OCI-LY3 (cell line): Measurements from ENCODE around the gene PGM1.
"Not testable (repeated sequence)": the region's sequence is repeated elsewhere in the genome, so short reads cannot be mapped to it uniquely, and the experiment has no call there.

Experiments
- EZH2phosphoT487 ChIP-seq: fragments of 200-600 bp; shearing (Covaris generic); IDR thresholded peaks from 2 replicates; pipeline ENCODE4 v1.6.1; 2018; ENCODE audit warnings: antibody characterized with exemption, mixed run types, low read depth
- TF ChIP-seq, protein P1 (sequence below): fragments of 200-600, 300-600 bp; sonication (generic); IDR thresholded peaks from 2 replicates; pipeline ENCODE4 v1.5.1; 2014; ENCODE audit warnings: antibody characterized with exemption, low read length, low read depth

DNA sequence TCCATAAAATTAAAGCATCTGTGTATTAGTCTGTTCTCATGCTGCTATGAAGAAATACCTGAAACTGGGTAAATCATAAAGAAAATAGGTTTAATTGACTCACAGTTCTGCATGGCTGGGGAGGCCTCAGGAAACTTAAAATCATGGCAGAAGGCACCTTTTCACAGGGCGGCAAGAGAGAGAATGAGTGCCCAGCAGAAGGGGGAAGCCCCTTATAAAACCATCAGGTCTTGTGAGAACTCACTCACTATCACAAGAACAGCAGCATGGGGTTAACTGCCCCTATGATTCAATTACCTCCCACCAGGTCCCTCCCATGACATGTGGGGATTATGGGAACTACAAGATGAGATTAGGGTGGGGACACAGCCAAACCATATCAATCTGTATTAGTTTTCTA, 6.9 kb upstream of the PGM1 start:
- TF ChIP-seq, protein P1, sequence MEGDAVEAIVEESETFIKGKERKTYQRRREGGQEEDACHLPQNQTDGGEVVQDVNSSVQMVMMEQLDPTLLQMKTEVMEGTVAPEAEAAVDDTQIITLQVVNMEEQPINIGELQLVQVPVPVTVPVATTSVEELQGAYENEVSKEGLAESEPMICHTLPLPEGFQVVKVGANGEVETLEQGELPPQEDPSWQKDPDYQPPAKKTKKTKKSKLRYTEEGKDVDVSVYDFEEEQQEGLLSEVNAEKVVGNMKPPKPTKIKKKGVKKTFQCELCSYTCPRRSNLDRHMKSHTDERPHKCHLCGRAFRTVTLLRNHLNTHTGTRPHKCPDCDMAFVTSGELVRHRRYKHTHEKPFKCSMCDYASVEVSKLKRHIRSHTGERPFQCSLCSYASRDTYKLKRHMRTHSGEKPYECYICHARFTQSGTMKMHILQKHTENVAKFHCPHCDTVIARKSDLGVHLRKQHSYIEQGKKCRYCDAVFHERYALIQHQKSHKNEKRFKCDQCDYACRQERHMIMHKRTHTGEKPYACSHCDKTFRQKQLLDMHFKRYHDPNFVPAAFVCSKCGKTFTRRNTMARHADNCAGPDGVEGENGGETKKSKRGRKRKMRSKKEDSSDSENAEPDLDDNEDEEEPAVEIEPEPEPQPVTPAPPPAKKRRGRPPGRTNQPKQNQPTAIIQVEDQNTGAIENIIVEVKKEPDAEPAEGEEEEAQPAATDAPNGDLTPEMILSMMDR, result not testable (repeated sequence)
- TF ChIP-seq EZH2phosphoT487, result not testable (repeated sequence)
